ENCODE results near the gene INSRR. TPM values are rescaled to one million over a fixed set of nuclear protein-coding genes. Genes with fewer than 3 reads are reported as not detected.

INSRR gene
- total RNA-seq, 1 experiment from 2014 or later: not detected

DNA sequence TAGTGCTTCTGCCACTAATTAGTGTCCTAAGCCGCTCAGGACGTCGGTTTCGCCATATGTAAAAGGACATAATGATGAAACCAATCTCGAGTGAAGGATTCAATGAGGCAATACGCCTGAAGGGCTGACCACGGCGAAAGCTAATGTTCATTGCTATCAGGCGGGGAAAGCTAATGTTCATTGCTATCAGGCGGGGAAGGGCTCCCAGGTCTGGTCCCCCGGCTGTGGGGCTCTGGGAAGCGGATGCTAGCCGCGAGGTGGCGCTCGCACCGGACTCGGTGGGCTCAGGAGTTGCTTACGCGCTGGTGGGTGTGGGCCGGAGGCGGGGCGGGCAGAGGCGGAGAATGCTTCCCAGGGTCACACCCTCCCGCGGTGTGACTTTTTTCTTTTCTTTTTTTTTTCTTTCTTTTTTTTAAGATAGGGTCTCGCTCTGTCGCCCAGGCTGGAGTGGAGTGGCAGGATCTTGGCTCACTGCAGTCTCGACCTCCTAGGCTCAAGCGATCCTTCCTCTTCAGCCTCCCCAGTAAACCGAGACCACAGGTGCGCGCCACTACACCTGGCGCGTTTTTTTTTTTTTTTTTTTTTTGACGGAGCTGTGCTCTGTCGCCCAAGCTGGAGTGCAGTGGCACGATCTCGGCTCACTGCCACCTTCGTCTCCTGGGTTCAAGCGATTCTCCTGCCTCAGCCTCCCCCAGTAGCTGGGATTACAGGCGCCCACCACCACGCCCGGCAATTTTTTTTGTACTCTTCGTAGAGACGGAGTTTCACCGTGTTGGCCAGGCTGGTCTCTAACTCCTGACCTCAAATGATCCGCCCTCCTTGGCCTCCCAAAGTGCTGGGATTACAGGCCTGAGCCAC is 33.5 kb upstream of the INSRR start:
- H3K36me3 Mint-ChIP-seq (ENCODE audit: insufficient read depth, unreplicated experiment): no peaks in the 10 kb centered on the region
- peaks cover 18% of the 10 kb centered on the region for H3K27me3 Mint-ChIP-seq (ENCODE audit: insufficient read depth, unreplicated experiment)
- H3K27ac Mint-ChIP-seq (ENCODE audit: low read depth, unreplicated experiment): no peak overlapping the region
- no peaks in the 10 kb centered on the region for H3K9me3 Mint-ChIP-seq (ENCODE audit: unreplicated experiment)
- peaks cover 26% of the 10 kb centered on the region for H3K4me1 Mint-ChIP-seq (ENCODE audit: insufficient read depth, unreplicated experiment)
- ChIA-PET CTCF (interaction anchor here (0.6 to 17.6 kb wide), 39 partner anchors 8 to 232 kb away, joined by 3 to 363 read pairs (median 6); partner anchors contain the start of genes HDGF, INSRR, ISG20L2 and LRRC71), POLR2A (interaction anchor here (0.8 to 4.6 kb wide), 4 partner anchors 25 to 165 kb away, joined by 4 to 28 read pairs (median 6); partner anchors contain the start of genes ISG20L2, METTL25B and PRCC)
- peak; percentile 88 for DNase-seq (ENCODE audit: unreplicated experiment)
- intact Hi-C loops (cut with micrococcal nuclease): loop anchor here (1.0 kb wide), 1 partner anchor 35 kb away; no protein-coding TSS in a partner anchor
- peak overlapping the region; percentile 56 for H3K4me3 Mint-ChIP-seq (ENCODE audit: unreplicated experiment)
- BruUV-seq (replicated peaks): no TSS peak
- TF ChIP-seq, protein P1, sequence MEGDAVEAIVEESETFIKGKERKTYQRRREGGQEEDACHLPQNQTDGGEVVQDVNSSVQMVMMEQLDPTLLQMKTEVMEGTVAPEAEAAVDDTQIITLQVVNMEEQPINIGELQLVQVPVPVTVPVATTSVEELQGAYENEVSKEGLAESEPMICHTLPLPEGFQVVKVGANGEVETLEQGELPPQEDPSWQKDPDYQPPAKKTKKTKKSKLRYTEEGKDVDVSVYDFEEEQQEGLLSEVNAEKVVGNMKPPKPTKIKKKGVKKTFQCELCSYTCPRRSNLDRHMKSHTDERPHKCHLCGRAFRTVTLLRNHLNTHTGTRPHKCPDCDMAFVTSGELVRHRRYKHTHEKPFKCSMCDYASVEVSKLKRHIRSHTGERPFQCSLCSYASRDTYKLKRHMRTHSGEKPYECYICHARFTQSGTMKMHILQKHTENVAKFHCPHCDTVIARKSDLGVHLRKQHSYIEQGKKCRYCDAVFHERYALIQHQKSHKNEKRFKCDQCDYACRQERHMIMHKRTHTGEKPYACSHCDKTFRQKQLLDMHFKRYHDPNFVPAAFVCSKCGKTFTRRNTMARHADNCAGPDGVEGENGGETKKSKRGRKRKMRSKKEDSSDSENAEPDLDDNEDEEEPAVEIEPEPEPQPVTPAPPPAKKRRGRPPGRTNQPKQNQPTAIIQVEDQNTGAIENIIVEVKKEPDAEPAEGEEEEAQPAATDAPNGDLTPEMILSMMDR (IDR thresholded peaks at IDR 0.05; ENCODE audit: unreplicated experiment): peak; percentile 94

DNA sequence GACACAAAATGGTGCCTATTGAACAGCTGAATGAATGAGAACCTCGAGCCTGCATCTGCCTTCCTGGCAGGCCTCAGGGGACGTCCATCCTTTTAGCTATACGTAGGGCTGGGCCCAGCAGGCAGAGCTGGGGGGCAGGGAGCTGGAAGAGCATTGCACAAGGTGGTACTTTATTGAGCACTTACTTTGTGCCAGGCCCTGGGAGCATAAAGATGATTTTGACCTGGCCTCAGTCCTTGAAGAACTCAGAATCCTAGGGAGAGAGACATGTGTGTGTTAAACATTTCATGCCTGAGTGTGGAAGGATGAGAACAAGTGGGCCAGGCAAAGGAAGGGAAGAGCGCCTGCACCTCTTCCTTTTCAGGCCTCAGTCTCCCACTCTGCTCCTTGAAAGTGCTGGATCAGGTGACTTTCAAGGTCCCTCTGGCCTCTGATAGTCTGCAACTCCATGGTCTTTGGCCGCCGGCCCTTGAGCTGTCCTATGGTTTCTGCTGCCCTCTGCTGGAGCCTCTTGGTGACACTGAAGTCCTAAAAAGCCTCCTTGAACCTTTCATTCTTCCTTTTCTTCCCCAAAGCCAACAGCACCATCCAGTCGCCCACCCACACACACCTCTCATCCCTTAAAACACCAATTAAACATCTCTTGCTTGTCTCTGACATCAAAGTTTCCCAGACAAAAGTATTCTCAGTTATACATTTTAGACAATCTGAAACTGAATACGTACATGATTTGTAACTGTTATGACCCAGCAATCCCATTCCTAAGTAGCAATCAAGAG is 31.1 kb upstream of the INSRR start:
- no TSS peak for BruUV-seq (replicated peaks)
- H3K4me1 Mint-ChIP-seq (ENCODE audit: insufficient read depth, unreplicated experiment): peaks cover 2% of the 10 kb centered on the region
- peaks cover 36% of the 10 kb centered on the region for H3K27me3 Mint-ChIP-seq (ENCODE audit: insufficient read depth, unreplicated experiment)
- intact Hi-C loops (cut with micrococcal nuclease): loop anchor here (1.0 kb wide), 6 partner anchors 30 to 263 kb away; partner anchors contain the start of gene NTRK1
- no peaks in the 10 kb centered on the region for H3K36me3 Mint-ChIP-seq (ENCODE audit: insufficient read depth, unreplicated experiment)
- TF ChIP-seq, protein P1 (IDR thresholded peaks at IDR 0.05; ENCODE audit: unreplicated experiment): peak; percentile 96
- CTCF ChIA-PET: interaction anchor here (0.5 to 17.6 kb wide), 63 partner anchors 11 to 506 kb away, joined by 3 to 363 read pairs (median 5); partner anchors contain the start of genes INSRR, ISG20L2, LRRC71 and METTL25B
- DNase-seq (ENCODE audit: unreplicated experiment): peak; percentile 91
- no peaks in the 10 kb centered on the region for H3K9me3 Mint-ChIP-seq (ENCODE audit: unreplicated experiment)
- no peak overlapping the region for H3K27ac Mint-ChIP-seq (ENCODE audit: low read depth, unreplicated experiment)
- POLR2A ChIA-PET: interaction anchor here (0.7 to 4.6 kb wide), 11 partner anchors 11 to 163 kb away, joined by 3 to 28 read pairs (median 4); partner anchors contain the start of genes ISG20L2, METTL25B and PRCC
- H3K4me3 Mint-ChIP-seq (ENCODE audit: unreplicated experiment): no peak overlapping the region

DNA sequence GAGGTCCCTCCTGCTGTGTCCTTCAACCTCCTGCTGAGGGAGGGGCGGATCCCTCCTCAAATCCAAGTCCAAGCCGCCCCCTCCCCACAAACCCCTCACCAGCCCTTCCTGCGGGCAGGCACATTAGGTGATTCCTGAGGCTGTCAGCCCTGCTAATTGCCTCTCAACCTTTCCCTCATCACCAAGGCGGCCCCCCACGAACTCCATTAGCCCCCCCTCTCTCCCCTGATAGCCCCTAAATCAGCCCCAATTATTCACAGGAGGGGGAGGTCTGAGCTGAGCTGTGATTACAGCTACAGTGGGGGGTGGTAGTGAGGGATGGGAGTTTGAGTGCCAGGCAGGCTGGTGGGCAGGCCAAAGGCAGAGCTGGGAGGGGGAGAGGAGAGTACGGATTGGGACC is 28.8 kb upstream of the INSRR start:
- CTCF ChIA-PET: interaction anchor here (0.6 to 17.6 kb wide), 10 partner anchors 12 to 197 kb away, joined by 3 to 363 read pairs (median 91); partner anchors contain the start of genes INSRR, ISG20L2, LRRC71 and METTL25B
- intact Hi-C loops (cut with micrococcal nuclease): no loop called here
- H3K4me1 Mint-ChIP-seq (ENCODE audit: insufficient read depth, unreplicated experiment): no peaks in the 10 kb centered on the region
- no peak overlapping the region for H3K4me3 Mint-ChIP-seq (ENCODE audit: unreplicated experiment)
- POLR2A ChIA-PET: no interaction called here
- TF ChIP-seq, protein P1 (IDR thresholded peaks at IDR 0.05; ENCODE audit: unreplicated experiment): no peak
- no peaks in the 10 kb centered on the region for H3K36me3 Mint-ChIP-seq (ENCODE audit: insufficient read depth, unreplicated experiment)
- H3K27me3 Mint-ChIP-seq (ENCODE audit: insufficient read depth, unreplicated experiment): peaks cover 44% of the 10 kb centered on the region
- no peaks in the 10 kb centered on the region for H3K9me3 Mint-ChIP-seq (ENCODE audit: unreplicated experiment)
- no TSS peak for BruUV-seq (replicated peaks)
- no peak overlapping the region for H3K27ac Mint-ChIP-seq (ENCODE audit: low read depth, unreplicated experiment)
- DNase-seq (ENCODE audit: unreplicated experiment): no peak
